GM12878 (cell line): Measurements from ENCODE around the gene KCNQ1.

Experiments used
- CBX5 ChIP-seq: sonication (generic); IDR thresholded peaks from 2 replicates; pipeline ENCODE4 v1.6.1; 2016; ENCODE audit warnings: low read depth, moderate library complexity, mild to moderate bottlenecking, inconsistent platforms
- CTCF ChIP-seq, 3 experiments: IDR thresholded peaks in 2 of 3; conservative IDR thresholded peaks in 1 of 3; 2 replicates each; pipeline ENCODE4 v1.5.1; 2011; ENCODE audit warnings: low read depth in 3 of 3, low read length in 3 of 3, mild to moderate bottlenecking in 3 of 3, control low read depth in 2 of 3, moderate library complexity in 2 of 3, inconsistent platforms in 1 of 3, mixed read lengths in 1 of 3; ENCODE audit not compliant: control insufficient read depth in 2 of 3, insufficient read depth in 1 of 3; ENCODE audit errors: extremely low read depth in 1 of 3
- JUND ChIP-seq: IDR thresholded peaks from 2 replicates; pipeline ENCODE4 v1.6.1; 2012; ENCODE audit warnings: low read depth, mild to moderate bottlenecking, low read length, improper control_type of control experiment, moderate library complexity
- MYC ChIP-seq: IDR thresholded peaks from 2 replicates; pipeline ENCODE4 v1.6.1; 2011; ENCODE audit warnings: mild to moderate bottlenecking, low read length, moderate library complexity, inconsistent platforms; ENCODE audit not compliant: insufficient read depth, insufficient replicate concordance, insufficient read length, severe bottlenecking
- SIN3A ChIP-seq: IDR thresholded peaks from 2 replicates; pipeline ENCODE4 v1.6.1; 2012; ENCODE audit warnings: low read depth, low read length, improper control_type of control experiment

DNA sequence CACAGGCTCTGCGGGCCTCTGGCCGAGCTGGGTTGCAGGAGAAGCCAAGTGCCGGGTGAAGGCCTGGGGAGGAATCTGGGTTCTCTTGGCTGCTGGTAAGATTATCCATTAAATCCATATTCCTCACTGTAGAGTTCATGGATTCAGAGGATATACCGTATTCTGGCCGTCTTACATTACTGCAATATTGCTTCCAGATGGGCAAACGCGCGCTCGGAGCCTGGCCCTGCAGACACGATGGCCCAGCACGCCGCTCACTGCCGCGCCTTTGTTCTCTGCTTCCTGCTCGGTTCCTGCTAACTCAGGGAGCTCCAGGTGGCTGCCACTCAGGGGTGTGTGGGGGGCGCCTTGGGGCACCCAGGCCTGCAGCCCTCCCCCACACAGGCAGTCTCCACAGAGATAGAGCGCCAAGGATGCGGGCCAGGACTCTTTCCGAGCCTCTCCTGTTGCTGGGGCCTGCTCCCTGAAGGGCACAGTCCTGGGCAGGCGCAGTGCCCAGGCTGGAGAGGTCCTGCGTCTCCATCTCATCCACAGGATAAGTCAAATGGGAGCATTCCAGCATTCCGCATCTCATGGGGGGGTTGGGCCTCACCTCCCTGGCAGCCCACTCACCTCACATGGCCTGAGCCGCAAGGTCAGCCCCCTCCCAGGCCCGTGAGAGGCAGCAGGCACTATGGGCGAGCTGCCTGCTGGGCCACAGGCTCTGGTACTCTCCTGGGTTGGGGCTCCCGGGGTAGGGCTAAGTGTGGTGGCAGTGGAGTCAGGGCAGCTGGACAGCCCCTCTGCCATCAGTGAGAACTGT lies 269.1 kb downstream of the KCNQ1 start:
- TF ChIP-seq JUND (no peak), SIN3A (no peak), CTCF (IDR thresholded peaks at IDR 0.05 in 2 of 3, conservative IDR thresholded peaks at IDR 0.05 in 1 of 3; ENCODE audit: control insufficient read depth in 2 of 3, extremely low read depth in 1 of 3, insufficient read depth in 1 of 3, low read depth in 3 of 3, low read length in 3 of 3) (no peak), MYC (no peak), CBX5 (no peak)
